ENCODE results near the gene ARHGAP24.
A peak's percentile ranks its signal among the peaks of the same experiment; 100 is the strongest.

The ARHGAP24 gene

GRCh38 chr4:85824166-85824945, 349.4 kb downstream of the ARHGAP24 start:
- TF ChIP-seq, protein P1, sequence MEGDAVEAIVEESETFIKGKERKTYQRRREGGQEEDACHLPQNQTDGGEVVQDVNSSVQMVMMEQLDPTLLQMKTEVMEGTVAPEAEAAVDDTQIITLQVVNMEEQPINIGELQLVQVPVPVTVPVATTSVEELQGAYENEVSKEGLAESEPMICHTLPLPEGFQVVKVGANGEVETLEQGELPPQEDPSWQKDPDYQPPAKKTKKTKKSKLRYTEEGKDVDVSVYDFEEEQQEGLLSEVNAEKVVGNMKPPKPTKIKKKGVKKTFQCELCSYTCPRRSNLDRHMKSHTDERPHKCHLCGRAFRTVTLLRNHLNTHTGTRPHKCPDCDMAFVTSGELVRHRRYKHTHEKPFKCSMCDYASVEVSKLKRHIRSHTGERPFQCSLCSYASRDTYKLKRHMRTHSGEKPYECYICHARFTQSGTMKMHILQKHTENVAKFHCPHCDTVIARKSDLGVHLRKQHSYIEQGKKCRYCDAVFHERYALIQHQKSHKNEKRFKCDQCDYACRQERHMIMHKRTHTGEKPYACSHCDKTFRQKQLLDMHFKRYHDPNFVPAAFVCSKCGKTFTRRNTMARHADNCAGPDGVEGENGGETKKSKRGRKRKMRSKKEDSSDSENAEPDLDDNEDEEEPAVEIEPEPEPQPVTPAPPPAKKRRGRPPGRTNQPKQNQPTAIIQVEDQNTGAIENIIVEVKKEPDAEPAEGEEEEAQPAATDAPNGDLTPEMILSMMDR (IDR thresholded peaks at IDR 0.05) = no peak

DNA sequence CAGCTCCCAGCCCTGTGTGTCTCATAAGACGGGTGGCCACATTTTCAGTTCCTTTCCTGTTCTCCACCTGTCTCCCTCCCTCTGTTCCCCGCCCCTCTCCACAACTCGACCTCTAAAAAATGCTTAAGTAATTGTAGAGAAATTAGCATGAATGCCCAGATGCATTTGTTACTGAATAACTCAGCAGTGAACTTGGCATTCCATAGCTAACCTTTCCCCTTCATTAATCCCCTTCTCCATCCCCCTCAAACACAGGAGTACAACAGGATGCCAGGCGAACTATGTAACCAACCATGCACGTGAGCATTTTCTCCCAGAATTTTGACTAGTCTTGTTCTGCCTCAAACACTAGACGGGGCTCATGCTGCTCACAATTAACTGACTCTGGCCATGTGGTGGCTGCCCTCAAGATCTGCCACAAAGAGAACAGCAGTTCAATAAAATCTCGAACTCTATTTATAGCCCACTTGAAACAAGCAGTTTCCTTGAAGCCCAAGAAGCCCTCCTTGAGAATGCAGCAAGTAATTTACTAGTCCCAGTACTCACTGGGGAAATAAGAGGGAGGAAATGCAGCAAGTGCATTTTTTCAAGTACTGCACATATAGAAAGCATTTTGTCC, 351.2 kb downstream of the ARHGAP24 start:
- no peak overlapping the region for H3K4me3 ChIP-seq (ENCODE audit: low read depth in 1 of 2, low read length in 1 of 2)
- H3K27me3 ChIP-seq = no peaks in the 10 kb centered on the region
- H3K4me1 ChIP-seq (ENCODE audit: control insufficient read depth in 1 of 2, insufficient read depth in 1 of 2, low read depth in 1 of 2, low read length in 1 of 2) = peaks cover 0 to 4% of the 10 kb centered on the region in 2 experiments
- H3K36me3 ChIP-seq = no peaks in the 10 kb centered on the region
- H3K9me3 ChIP-seq = no peaks in the 10 kb centered on the region
- TF ChIP-seq, protein P1 (IDR thresholded peaks at IDR 0.05) = no peak
- peak overlapping the region; percentile 28 for H3K27ac ChIP-seq

More at GRCh38 chr4:85824166-85824945, 349.4 kb downstream of the ARHGAP24 start:
- Histone ChIP-seq H3K36me3 (no peaks in the 10 kb centered on the region), H3K27ac (no peak overlapping the region), H3K4me3 (ENCODE audit: low read depth in 1 of 2, low read length in 1 of 2) (no peak overlapping the region), H3K4me1 (ENCODE audit: control insufficient read depth in 1 of 2, insufficient read depth in 1 of 2, low read depth in 1 of 2, low read length in 1 of 2) (peaks cover 0 to 4% of the 10 kb centered on the region in 2 experiments), H3K9me3 (no peaks in the 10 kb centered on the region), H3K27me3 (no peaks in the 10 kb centered on the region)

DNA sequence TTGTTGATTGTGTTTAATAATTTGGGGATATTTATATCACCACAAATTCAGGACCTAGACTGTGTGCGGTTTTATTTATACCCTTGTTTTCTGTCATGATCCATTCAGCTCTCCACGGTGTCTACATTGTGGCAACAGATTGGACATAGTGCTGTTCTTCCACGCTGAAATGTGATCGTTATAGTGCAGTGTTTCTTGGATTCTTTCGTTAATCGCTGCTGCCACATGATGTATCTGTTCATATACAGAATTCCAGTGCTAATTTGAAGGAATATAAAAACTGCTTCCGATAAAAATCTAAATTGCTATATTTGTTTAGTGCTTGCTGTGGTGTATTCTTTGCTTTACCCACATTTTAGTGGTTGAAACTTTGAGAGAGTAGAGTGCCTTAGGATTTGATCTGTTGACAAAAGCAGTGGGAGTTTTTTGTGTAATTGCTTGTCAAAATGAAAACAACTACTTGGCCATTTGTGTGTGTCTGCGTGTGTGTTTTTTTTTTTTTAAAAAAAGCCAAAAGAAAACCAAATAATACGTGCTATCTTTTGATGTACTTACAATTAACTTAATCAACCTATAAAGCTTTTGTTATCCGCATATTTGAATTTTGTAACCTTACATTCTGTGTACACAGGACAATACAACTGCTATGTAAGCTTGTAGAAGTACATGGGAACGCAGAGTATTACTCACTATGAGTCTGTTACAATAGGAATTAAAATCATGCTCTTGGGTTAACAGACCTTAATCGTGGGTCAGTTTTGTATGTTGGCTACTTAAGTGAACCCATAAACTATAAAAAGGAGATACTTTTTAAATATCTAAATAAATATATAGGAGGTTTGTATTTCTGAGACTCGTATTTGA, 353.3 kb downstream of the ARHGAP24 start:
- TF ChIP-seq, protein P1 (IDR thresholded peaks at IDR 0.05) = no peak
- no peak overlapping the region for H3K4me3 ChIP-seq (ENCODE audit: low read depth in 1 of 2, low read length in 1 of 2)
- no peak overlapping the region for H3K27ac ChIP-seq
- no peaks in the 10 kb centered on the region for H3K36me3 ChIP-seq
- H3K9me3 ChIP-seq = no peaks in the 10 kb centered on the region
- H3K4me1 ChIP-seq (ENCODE audit: control insufficient read depth in 1 of 2, insufficient read depth in 1 of 2, low read depth in 1 of 2, low read length in 1 of 2) = peaks cover 0 to 4% of the 10 kb centered on the region in 2 experiments
- H3K27me3 ChIP-seq = no peaks in the 10 kb centered on the region

GRCh38 chr4:85829276-85830051, 354.5 kb downstream of the ARHGAP24 start:
- H3K36me3 ChIP-seq = no peaks in the 10 kb centered on the region

More at GRCh38 chr4:85829276-85830051, 354.5 kb downstream of the ARHGAP24 start:
- Histone ChIP-seq H3K4me3 (ENCODE audit: low read depth in 1 of 2, low read length in 1 of 2) (no peak overlapping the region), H3K4me1 (ENCODE audit: control insufficient read depth in 1 of 2, insufficient read depth in 1 of 2, low read depth in 1 of 2, low read length in 1 of 2) (peaks cover 0 to 4% of the 10 kb centered on the region in 2 experiments), H3K27ac (no peak overlapping the region), H3K27me3 (no peaks in the 10 kb centered on the region), H3K9me3 (no peaks in the 10 kb centered on the region)
- TF ChIP-seq, protein P1 (IDR thresholded peaks at IDR 0.05) = no peak

Measured in neutrophil (primary cell).